ENCODE measurements around the gene SYTL2. TPM values are rescaled to one million over a fixed set of nuclear protein-coding genes. Genes with fewer than 3 reads are reported as not detected.
"Not testable (repeated sequence)": the region's sequence is repeated elsewhere in the genome, so short reads cannot be mapped to it uniquely, and the experiment has no call there.

SYTL2 gene
- total and polyA plus RNA-seq, 4 experiments from 2014 or later: 3.9 to 35.7 (median 28.2) TPM

- Histone ChIP-seq H3K4me3 (ENCODE audit: low read length in 2 of 2) (no peak overlapping the region), H3K9me3 (ENCODE audit: control insufficient read depth in 1 of 2, low read length in 2 of 2) (no peaks in the 10 kb centered on the region), H3K27ac (ENCODE audit: low read depth, low read length) (no peak overlapping the region), H3K27me3 (ENCODE audit: insufficient read depth, low read length) (no peaks in the 10 kb centered on the region), H3K36me3 (ENCODE audit: insufficient read depth, low read length) (no peaks in the 10 kb centered on the region), H3K4me1 (ENCODE audit: insufficient read depth, low read length) (no peaks in the 10 kb centered on the region)
- peaks cover 0 to 1% of the 10 kb centered on the region in 2 donors for H3K27me3 Mint-ChIP-seq
- peaks cover 0 to 4% (median 1%) of the 10 kb centered on the region in 8 donors for H3K9me3 Mint-ChIP-seq
- no peaks in the 10 kb centered on the region for H3K36me3 Mint-ChIP-seq
- H3K4me3 Mint-ChIP-seq: no peak overlapping the region
- DNase-seq: no peak
- ChIA-PET POLR2A (ENCODE audit: partially characterized antibody) (no interaction called here), CTCF (ENCODE audit: partially characterized antibody) (no interaction called here)
- peak overlapping the region in 2 of 7 donors; percentile 13 to 17 for H3K27ac Mint-ChIP-seq
- H3K4me1 Mint-ChIP-seq: peaks cover 0 to 4% (median 2%) of the 10 kb centered on the region in 4 donors
- intact Hi-C loops (cut with micrococcal nuclease): no loop called here
These were observed 33.6 kb upstream of the SYTL2 start for GRCh38 chr11:85844439-85845123.

DNA sequence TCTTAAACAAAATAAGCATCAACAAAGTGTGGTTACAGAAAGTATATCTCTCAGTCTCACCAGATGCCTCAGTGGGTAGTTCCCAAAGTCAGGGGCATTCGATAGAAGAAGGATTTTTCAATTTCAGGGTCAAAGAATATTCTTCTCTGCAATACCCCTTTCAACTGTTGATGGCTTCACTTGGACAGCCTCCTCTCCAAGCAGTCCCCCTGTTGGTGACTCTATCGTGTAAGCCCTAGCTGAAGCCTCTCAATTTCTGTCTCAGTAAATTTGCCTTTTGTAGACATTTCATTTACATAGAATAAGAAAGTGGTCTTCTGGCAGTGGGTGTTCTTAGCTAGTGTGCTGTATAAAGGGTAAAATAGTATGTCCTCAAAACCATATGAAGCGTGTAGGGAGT is 33.0 kb upstream of the SYTL2 start:
- Histone ChIP-seq H3K9me3 (ENCODE audit: control insufficient read depth in 1 of 2, low read length in 2 of 2) (no peaks in the 10 kb centered on the region), H3K4me1 (ENCODE audit: insufficient read depth, low read length) (no peaks in the 10 kb centered on the region), H3K27me3 (ENCODE audit: insufficient read depth, low read length) (no peaks in the 10 kb centered on the region), H3K27ac (ENCODE audit: low read depth, low read length) (no peak overlapping the region), H3K36me3 (ENCODE audit: insufficient read depth, low read length) (no peaks in the 10 kb centered on the region), H3K4me3 (ENCODE audit: low read length in 2 of 2) (no peak overlapping the region)
- ChIA-PET CTCF (ENCODE audit: partially characterized antibody) (no interaction called here), POLR2A (ENCODE audit: partially characterized antibody) (no interaction called here)
- H3K4me1 Mint-ChIP-seq: peaks cover 0 to 4% (median 2%) of the 10 kb centered on the region in 4 donors
- H3K4me3 Mint-ChIP-seq: no peak overlapping the region
- H3K27me3 Mint-ChIP-seq: peaks cover 0 to 1% of the 10 kb centered on the region in 2 donors
- H3K27ac Mint-ChIP-seq: peak overlapping the region in 1 of 7 donors; percentile 20
- intact Hi-C loops (cut with micrococcal nuclease): no loop called here
- H3K9me3 Mint-ChIP-seq: peaks cover 0 to 4% (median 1%) of the 10 kb centered on the region in 8 donors
- H3K36me3 Mint-ChIP-seq: no peaks in the 10 kb centered on the region
- DNase-seq: no peak

DNA sequence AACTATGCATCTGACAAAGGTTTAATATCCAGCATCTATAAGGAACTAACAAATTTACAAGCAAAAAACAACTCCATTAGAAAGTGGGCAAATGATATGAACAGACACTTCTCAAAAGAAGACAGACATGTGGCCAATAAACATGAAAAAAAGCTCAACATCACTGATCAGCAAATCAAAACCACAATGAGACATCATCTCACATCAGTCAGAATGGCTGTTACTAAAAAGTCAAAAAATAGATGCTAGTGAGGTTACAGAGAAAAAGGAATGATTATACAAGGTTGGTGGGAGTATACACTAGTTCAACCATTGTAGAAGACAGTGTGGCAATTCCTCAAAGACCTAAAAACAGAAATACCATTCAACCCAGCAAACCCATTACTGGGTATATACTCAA is 30.0 kb upstream of the SYTL2 start:
- H3K27me3 Mint-ChIP-seq; H3K27me3 ChIP-seq (ENCODE audit: insufficient read depth, low read length); H3K9me3 ChIP-seq (ENCODE audit: control insufficient read depth in 1 of 2, low read length in 2 of 2); H3K4me1 Mint-ChIP-seq; H3K36me3 ChIP-seq (ENCODE audit: insufficient read depth, low read length); H3K4me1 ChIP-seq (ENCODE audit: insufficient read depth, low read length); H3K9me3 Mint-ChIP-seq; H3K4me3 ChIP-seq (ENCODE audit: low read length in 2 of 2); intact Hi-C loops (cut with micrococcal nuclease); H3K36me3 Mint-ChIP-seq; H3K4me3 Mint-ChIP-seq; H3K27ac ChIP-seq (ENCODE audit: low read depth, low read length); H3K27ac Mint-ChIP-seq; DNase-seq: not testable (repeated sequence)
- CTCF ChIA-PET (ENCODE audit: partially characterized antibody): interaction anchor here (2.5 kb wide), 1 partner anchor 14 kb away, joined by 10 read pairs; the partner anchor contains the start of gene CCDC83
- POLR2A ChIA-PET (ENCODE audit: partially characterized antibody): interaction anchor here (1.0 kb wide), 1 partner anchor 17 kb away, joined by 4 read pairs; no protein-coding TSS in a partner anchor

- Mint-ChIP-seq H3K9me3 (peaks cover 5 to 12% (median 11%) of the 10 kb centered on the region in 8 donors), H3K27me3 (peaks cover 0 to 1% of the 10 kb centered on the region in 2 donors), H3K36me3 (peaks cover 2 to 5% of the 10 kb centered on the region in 2 donors), H3K4me1 (peaks cover 0 to 3% (median under 1%) of the 10 kb centered on the region in 4 donors), H3K4me3 (peak overlapping the region in 1 of 8 donors; percentile 18), H3K27ac (no peak overlapping the region)
- H3K4me3 ChIP-seq (ENCODE audit: low read length in 2 of 2): no peak overlapping the region
- no peak overlapping the region for H3K27ac ChIP-seq (ENCODE audit: low read depth, low read length)
- intact Hi-C loops (cut with micrococcal nuclease): no loop called here
- no peaks in the 10 kb centered on the region for H3K4me1 ChIP-seq (ENCODE audit: insufficient read depth, low read length)
- DNase-seq: no peak
- H3K36me3 ChIP-seq (ENCODE audit: insufficient read depth, low read length): no peaks in the 10 kb centered on the region
- peaks cover 0 to 7% of the 10 kb centered on the region in 2 donors for H3K9me3 ChIP-seq (ENCODE audit: control insufficient read depth in 1 of 2, low read length in 2 of 2)
- CTCF ChIA-PET (ENCODE audit: partially characterized antibody): no interaction called here
- POLR2A ChIA-PET (ENCODE audit: partially characterized antibody): no interaction called here
- no peaks in the 10 kb centered on the region for H3K27me3 ChIP-seq (ENCODE audit: insufficient read depth, low read length)
These were observed 24.8 kb upstream of the SYTL2 start for GRCh38 chr11:85835729-85836128.

- no peak overlapping the region for H3K4me3 Mint-ChIP-seq
These were observed 24.3 kb upstream of the SYTL2 start for GRCh38 chr11:85835263-85835662.

DNA sequence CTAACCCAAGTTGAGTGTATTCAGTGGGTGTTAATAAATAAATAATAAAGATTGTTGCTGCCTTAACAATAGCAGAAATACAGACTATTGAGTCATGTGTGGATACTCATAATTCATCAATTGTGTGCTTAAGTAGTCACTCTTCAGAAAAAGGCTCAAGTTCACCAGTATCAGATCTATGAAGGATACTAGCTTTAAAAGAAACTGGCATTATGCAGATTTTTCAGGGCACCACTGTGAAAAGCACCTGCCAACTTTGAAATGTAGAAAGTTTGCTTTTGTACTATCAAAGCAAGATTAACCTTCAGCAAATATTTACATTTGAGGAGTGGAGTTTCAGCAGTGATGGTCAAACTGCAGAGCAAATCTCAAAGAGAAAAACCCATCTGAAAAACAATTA is 20.1 kb upstream of the SYTL2 start:
- peak overlapping the region in 2 of 7 donors; percentile 15 to 17 for H3K27ac Mint-ChIP-seq
- H3K4me1 Mint-ChIP-seq: peaks cover 18 to 29% (median 21%) of the 10 kb centered on the region in 4 donors
- no peak overlapping the region for H3K4me3 ChIP-seq (ENCODE audit: low read length in 2 of 2)
- peaks cover 0 to 6% of the 10 kb centered on the region in 2 donors for H3K9me3 ChIP-seq (ENCODE audit: control insufficient read depth in 1 of 2, low read length in 2 of 2)
- H3K36me3 ChIP-seq (ENCODE audit: insufficient read depth, low read length): no peaks in the 10 kb centered on the region
- ChIA-PET POLR2A (ENCODE audit: partially characterized antibody) (interaction anchor here (1.2 kb wide), 1 partner anchor 24 kb away, joined by 4 read pairs; the partner anchor contains the start of gene CCDC83), CTCF (ENCODE audit: partially characterized antibody) (interaction anchor here (2.8 kb wide), 1 partner anchor 24 kb away, joined by 10 read pairs; the partner anchor contains the start of gene CCDC83)
- peaks cover 27% of the 10 kb centered on the region for H3K4me1 ChIP-seq (ENCODE audit: insufficient read depth, low read length)
- no peaks in the 10 kb centered on the region for H3K27me3 Mint-ChIP-seq
- H3K4me3 Mint-ChIP-seq: no peak overlapping the region
- DNase-seq: no peak
- peaks cover 3 to 10% (median 9%) of the 10 kb centered on the region in 8 donors for H3K9me3 Mint-ChIP-seq
- no peaks in the 10 kb centered on the region for H3K27me3 ChIP-seq (ENCODE audit: insufficient read depth, low read length)
- intact Hi-C loops (cut with micrococcal nuclease): no loop called here
- peaks cover 0 to 3% of the 10 kb centered on the region in 2 donors for H3K36me3 Mint-ChIP-seq
- H3K27ac ChIP-seq (ENCODE audit: low read depth, low read length): no peak overlapping the region

More at GRCh38 chr11:85835263-85835662, 24.3 kb upstream of the SYTL2 start:
- CTCF ChIA-PET (ENCODE audit: partially characterized antibody): no interaction called here
- POLR2A ChIA-PET (ENCODE audit: partially characterized antibody): no interaction called here
- peaks cover 0 to 3% (median 0%) of the 10 kb centered on the region in 4 donors for H3K4me1 Mint-ChIP-seq
- peaks cover 0 to 7% of the 10 kb centered on the region in 2 donors for H3K9me3 ChIP-seq (ENCODE audit: control insufficient read depth in 1 of 2, low read length in 2 of 2)
- intact Hi-C loops (cut with micrococcal nuclease): no loop called here
- H3K4me3 ChIP-seq (ENCODE audit: low read length in 2 of 2): no peak overlapping the region
- H3K27ac Mint-ChIP-seq: no peak overlapping the region
- peaks cover 0 to 1% of the 10 kb centered on the region in 2 donors for H3K27me3 Mint-ChIP-seq
- no peak overlapping the region for H3K27ac ChIP-seq (ENCODE audit: low read depth, low read length)
- DNase-seq: no peak
- peaks cover 5 to 12% (median 11%) of the 10 kb centered on the region in 8 donors for H3K9me3 Mint-ChIP-seq
- H3K4me1 ChIP-seq (ENCODE audit: insufficient read depth, low read length): no peaks in the 10 kb centered on the region
- H3K36me3 ChIP-seq (ENCODE audit: insufficient read depth, low read length): no peaks in the 10 kb centered on the region
- no peaks in the 10 kb centered on the region for H3K27me3 ChIP-seq (ENCODE audit: insufficient read depth, low read length)
- H3K36me3 Mint-ChIP-seq: peaks cover 2 to 5% of the 10 kb centered on the region in 2 donors

- Histone ChIP-seq H3K9me3 (ENCODE audit: control insufficient read depth in 1 of 2, low read length in 2 of 2) (no peaks in the 10 kb centered on the region), H3K4me1 (ENCODE audit: insufficient read depth, low read length) (peaks cover 46% of the 10 kb centered on the region), H3K4me3 (ENCODE audit: low read length in 2 of 2) (no peak overlapping the region), H3K36me3 (ENCODE audit: insufficient read depth, low read length) (no peaks in the 10 kb centered on the region), H3K27ac (ENCODE audit: low read depth, low read length) (no peak overlapping the region), H3K27me3 (ENCODE audit: insufficient read depth, low read length) (no peaks in the 10 kb centered on the region)
- Mint-ChIP-seq H3K9me3 (no peaks in the 10 kb centered on the region), H3K36me3 (no peaks in the 10 kb centered on the region), H3K27me3 (no peaks in the 10 kb centered on the region), H3K4me1 (peaks cover 34 to 48% (median 38%) of the 10 kb centered on the region in 4 donors), H3K4me3 (no peak overlapping the region), H3K27ac (peak overlapping the region in 4 of 7 donors; percentile 57 to 98 (median 74))
- intact Hi-C loops (cut with micrococcal nuclease): no loop called here
- DNase-seq: no peak
- ChIA-PET CTCF (ENCODE audit: partially characterized antibody) (interaction anchor here (1.3 to 6.1 kb wide), 3 partner anchors 20 to 134 kb away, joined by 3 to 33 read pairs (median 9); partner anchors contain the start of genes CCDC83 and SYTL2), POLR2A (ENCODE audit: partially characterized antibody) (no interaction called here)
These were observed 18.2 kb upstream of the SYTL2 start for GRCh38 chr11:85829172-85829571.

All from CD4-positive, alpha-beta memory T cell (primary cell).